Sigmoid colon (tissue), 4 donors: ENCODE data around the gene HAL.

Source experiments
- EP300 ChIP-seq, 4 donors: sonication (generic); formaldehyde crosslinking; IDR thresholded peaks; one replicate each; pipeline ENCODE4 v1.6.1; 2017; ENCODE audit warnings: antibody characterized with exemption in 4 of 4
- POLR2AphosphoS5 ChIP-seq, 4 donors: sonication (generic); formaldehyde crosslinking; IDR thresholded peaks; one replicate each; pipeline ENCODE4 v1.6.1; 2017; ENCODE audit warnings: antibody characterized with exemption in 4 of 4
- TF ChIP-seq, protein P1 (sequence below), 4 experiments: fragments of 450-650 bp in 3 of 4; fragments of 200-600 bp in 1 of 4; IDR thresholded peaks; one replicate each; pipeline ENCODE4 v1.5.1; 2016 to 2019; ENCODE audit warnings: antibody characterized with exemption in 4 of 4, mild to moderate bottlenecking in 3 of 4, moderate library complexity in 2 of 4

DNA sequence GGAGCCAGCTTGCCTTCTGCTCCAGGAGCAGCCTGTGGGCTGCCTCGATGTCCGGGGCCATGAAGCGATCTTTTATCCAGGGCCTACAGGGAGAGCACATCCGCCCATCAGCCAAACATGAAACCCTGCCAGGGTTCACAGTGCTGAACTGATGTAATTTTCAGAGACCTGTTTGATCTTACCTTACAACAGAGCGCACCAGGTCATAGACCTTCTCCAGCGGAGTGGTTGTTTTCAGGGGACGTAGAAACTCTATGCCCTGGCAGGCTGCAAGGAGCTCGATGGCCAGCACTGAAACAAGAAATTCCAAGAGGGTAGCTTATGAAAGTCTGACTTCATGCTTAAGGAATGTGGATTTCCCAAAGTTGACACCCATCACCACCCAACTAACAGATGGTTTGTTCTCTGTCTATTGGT, 19.7 kb downstream of the HAL start:
- TF ChIP-seq, protein P1, sequence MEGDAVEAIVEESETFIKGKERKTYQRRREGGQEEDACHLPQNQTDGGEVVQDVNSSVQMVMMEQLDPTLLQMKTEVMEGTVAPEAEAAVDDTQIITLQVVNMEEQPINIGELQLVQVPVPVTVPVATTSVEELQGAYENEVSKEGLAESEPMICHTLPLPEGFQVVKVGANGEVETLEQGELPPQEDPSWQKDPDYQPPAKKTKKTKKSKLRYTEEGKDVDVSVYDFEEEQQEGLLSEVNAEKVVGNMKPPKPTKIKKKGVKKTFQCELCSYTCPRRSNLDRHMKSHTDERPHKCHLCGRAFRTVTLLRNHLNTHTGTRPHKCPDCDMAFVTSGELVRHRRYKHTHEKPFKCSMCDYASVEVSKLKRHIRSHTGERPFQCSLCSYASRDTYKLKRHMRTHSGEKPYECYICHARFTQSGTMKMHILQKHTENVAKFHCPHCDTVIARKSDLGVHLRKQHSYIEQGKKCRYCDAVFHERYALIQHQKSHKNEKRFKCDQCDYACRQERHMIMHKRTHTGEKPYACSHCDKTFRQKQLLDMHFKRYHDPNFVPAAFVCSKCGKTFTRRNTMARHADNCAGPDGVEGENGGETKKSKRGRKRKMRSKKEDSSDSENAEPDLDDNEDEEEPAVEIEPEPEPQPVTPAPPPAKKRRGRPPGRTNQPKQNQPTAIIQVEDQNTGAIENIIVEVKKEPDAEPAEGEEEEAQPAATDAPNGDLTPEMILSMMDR (IDR thresholded peaks at IDR 0.05) = no peak
- TF ChIP-seq POLR2AphosphoS5 (IDR thresholded peaks at IDR 0.05) (no peak), EP300 (IDR thresholded peaks at IDR 0.05) (no peak)
